K562 (cell line): Measurements from ENCODE around the gene KCNAB1. TPM values are rescaled to one million over a fixed set of nuclear protein-coding genes. Genes with fewer than 3 reads are reported as not detected.

Experiments used
- ATAC-seq: fragments of 200-7000 bp; cut with Tn5 transposase; 3 replicates; pipeline ENCODE4 v1.9.1; 2020; ENCODE audit warnings: moderate library complexity
- BruUV-seq: library from RNA; stranded (reverse); fragments of 400-500 nt; replicated peaks from 2 replicates; lab custom pipeline; 2021; lab: Mats Ljungman, UMichigan
- CTCF ChIA-PET: fragments of 300-600 bp; formaldehyde crosslinking; extraction: SDS; loops from one replicate; lab custom pipeline; 2021; ENCODE audit warnings: low intra/inter-chr PET ratio; lab: Yijun Ruan, JAX
- POLR2A ChIA-PET: fragments of 300-600, 350-650 bp; sonication (Branson Sonifier 250); formaldehyde crosslinking; extraction: SDS; loops from one replicate; lab custom pipeline; 2021; ENCODE audit warnings: antibody characterized with exemption, inconsistent platforms; lab: Yijun Ruan, JAX
- DNase-seq, 4 experiments: peaks; one replicate each; pipeline versions ENCODE4 v3.0.0 to v3.0.0-alpha.2; 2011 to 2018; ENCODE audit warnings: low spot score in 3 of 4, mixed read lengths in 3 of 4; ENCODE audit errors: extremely low read depth in 1 of 4
- FAIRE-seq: peaks from 2 replicates; lab custom pipeline; 2011; peaks lifted over from hg19 to GRCh38; lab: Jason Lieb, UNC
- H2AFZ ChIP-seq: 2 replicates; pipeline ENCODE4 v1.6.0; 2011; ENCODE audit warnings: low read depth, low read length, control low read depth, inconsistent platforms
- H3K27ac ChIP-seq: fragments of 200-600 bp; 3 replicates; pipeline ENCODE4 v1.8.0; 2011; ENCODE audit warnings: low read depth, mild to moderate bottlenecking, control low read depth, inconsistent platforms, low read length, moderate library complexity, mixed read lengths; ENCODE audit errors: extremely low read depth
- H3K27me3 ChIP-seq, 2 experiments: fragments of 300-600 bp in 1 of 2; 2 replicates in 1 of 2; 3 replicates in 1 of 2; pipeline versions ENCODE4 v1.6.0 to v1.8.0; 2011; ENCODE audit warnings: inconsistent platforms in 2 of 2, low read length in 2 of 2, mild to moderate bottlenecking in 1 of 2, mixed read lengths in 1 of 2, moderate library complexity in 1 of 2; ENCODE audit not compliant: control insufficient read depth in 2 of 2, insufficient read depth in 2 of 2
- H3K36me3 ChIP-seq: fragments of 300-600 bp; 3 replicates; pipeline ENCODE4 v1.8.0; 2011; ENCODE audit warnings: mild to moderate bottlenecking, low read length, inconsistent platforms; ENCODE audit not compliant: control insufficient read depth, insufficient read depth
- H3K4me1 ChIP-seq, 2 experiments: fragments of 200-600 bp in 1 of 2; replicated peaks in 1 of 2; 2 replicates in 1 of 2; 3 replicates in 1 of 2; pipeline versions ENCODE4 v1.5.1 to v1.8.0; 2011; ENCODE audit warnings: inconsistent platforms in 2 of 2, low read length in 2 of 2, mild to moderate bottlenecking in 1 of 2, mixed read lengths in 1 of 2, moderate library complexity in 1 of 2; ENCODE audit not compliant: control insufficient read depth in 2 of 2, insufficient read depth in 2 of 2
- H3K4me2 ChIP-seq: 2 replicates; pipeline ENCODE4 v1.6.1; 2011; ENCODE audit warnings: low read length, control low read depth, inconsistent platforms, mixed read lengths; ENCODE audit not compliant: insufficient read depth
- H3K4me3 ChIP-seq: fragments of 200-600 bp; sonication (generic), shearing (Covaris generic); 2 replicates; pipeline ENCODE4 v1.5.1; 2016; ENCODE audit warnings: control low read depth, inconsistent platforms
- H3K79me2 ChIP-seq: fragments of 200-600 bp; 3 replicates; pipeline ENCODE4 v1.8.0; 2011; ENCODE audit warnings: low read length, inconsistent platforms; ENCODE audit not compliant: control insufficient read depth, insufficient read depth
- H3K9ac ChIP-seq, 2 experiments: 2 replicates each; pipeline versions ENCODE4 v1.6.0 to v1.6.1; 2011; ENCODE audit warnings: low read depth in 2 of 2, low read length in 2 of 2, control low read depth in 1 of 2, inconsistent platforms in 1 of 2, mild to moderate bottlenecking in 1 of 2, mixed read lengths in 1 of 2; ENCODE audit not compliant: insufficient read depth in 1 of 2
- H3K9me1 ChIP-seq: one replicate; pipeline ENCODE4 v1.6.0; 2011; ENCODE audit warnings: inconsistent platforms, mild to moderate bottlenecking, low read length, moderate library complexity; ENCODE audit not compliant: control insufficient read depth, insufficient read depth
- H3K9me3 ChIP-seq: replicated peaks from 2 replicates; pipeline ENCODE4 v1.5.1; 2011; ENCODE audit warnings: low read depth, low read length, inconsistent platforms; ENCODE audit not compliant: control insufficient read depth, insufficient read depth
- H4K20me1 ChIP-seq: replicated peaks from 2 replicates; pipeline ENCODE4 v1.6.1; 2011; ENCODE audit warnings: low read length, inconsistent platforms, mixed read lengths; ENCODE audit not compliant: control insufficient read depth, insufficient read depth
- CCAR2 ChIP-seq: fragments of 200-400 bp; formaldehyde crosslinking; IDR thresholded peaks from 2 replicates; pipeline ENCODE4 v1.6.1; 2017; ENCODE audit warnings: mild to moderate bottlenecking, low read depth, low read length
- MTA3 ChIP-seq: fragments of 450-650 bp; formaldehyde crosslinking; IDR thresholded peaks from 2 replicates; pipeline ENCODE4 v1.6.1; 2017; ENCODE audit warnings: mild to moderate bottlenecking, borderline replicate concordance
- PREB ChIP-seq: sonication (generic); formaldehyde crosslinking; IDR thresholded peaks from 2 replicates; pipeline ENCODE4 v1.8.1; 2023; ENCODE audit warnings: mild to moderate bottlenecking, missing genetic modification reagents
- PTRF ChIP-seq: fragments of 450-650 bp; IDR thresholded peaks from 2 replicates; pipeline ENCODE4 v1.6.1; 2016; ENCODE audit warnings: mild to moderate bottlenecking, missing genetic modification characterization, missing compliant biosample characterization
- SMC3 ChIP-seq: conservative IDR thresholded peaks from 2 replicates; pipeline ENCODE4 v1.6.1; 2011; ENCODE audit warnings: low read depth, low read length, improper control_type of control experiment; ENCODE audit not compliant: insufficient read depth
- U2AF1 ChIP-seq: fragments of 200-400 bp; formaldehyde crosslinking; optimal IDR thresholded peaks from 2 replicates; pipeline ENCODE3; 2017; ENCODE audit warnings: mild to moderate bottlenecking, low read depth, low read length, moderate library complexity
- ZNF324 ChIP-seq: fragments of 250-450 bp; sonication (Bioruptor Pico); IDR thresholded peaks from 2 replicates; pipeline ENCODE4 v1.4.0; 2020; ENCODE audit warnings: mild to moderate bottlenecking
- ZNF707 ChIP-seq: fragments of 250-450 bp; sonication (Bioruptor Pico); conservative IDR thresholded peaks from 2 replicates; pipeline ENCODE4 v1.8.0; 2022; ENCODE audit warnings: inconsistent platforms, mild to moderate bottlenecking, moderate library complexity
- WGBS: fragments of 100-300 bp; shearing (Covaris generic); methylation state at CpG from one replicate; pipeline ENCODE4 v1.1.6; 2016; ENCODE audit warnings: low coverage, mixed read lengths; ENCODE audit not compliant: insufficient coverage; ENCODE audit errors: missing lambda C conversion rate; 5-methylcytosine and 5-hydroxymethylcytosine counted together
- in situ Hi-C: fragments of 300-500 bp; cut with MboI; formaldehyde crosslinking; loops from 4 replicates; pipeline ENCODE4 v1.15.0; 2018; ENCODE audit warnings: inconsistent platforms, mixed read lengths
- intact Hi-C: fragments of 100-400 bp; cut with micrococcal nuclease; formaldehyde crosslinking; loops from 2 replicates; pipeline ENCODE4 v1.14.2; 2022
- polyA plus RNA-seq, 8 experiments: library from polyadenylated mRNA; depleted of rRNA in 4 of 8; stranded (reverse) in 5 of 8; unstranded in 3 of 8; fragments of >200 nt; fragmentation: Nextera tagmentation in 2 of 8; fragmentation: Illumina TruSeq in 1 of 8; extraction: Ambion mirVana in 2 of 8; extraction: Trizol in 1 of 8; gene quantifications; 2 replicates each; pipeline versions ENCODE4 v1.2.1 to v1.2.3, GENCODE V29; 2011 to 2014; ENCODE audit warnings: inconsistent platforms in 1 of 8, missing spikeins in 1 of 8
- total RNA-seq, 7 experiments: library from RNA; depleted of rRNA in 6 of 7; stranded (reverse); fragments of >200 nt in 6 of 7; fragmentation: Illumina TruSeq in 2 of 7; extraction: Trizol in 2 of 7; gene quantifications; 2 replicates each; pipeline versions ENCODE4 v1.2.1 to v1.2.3, GENCODE V29; 2011 to 2021; ENCODE audit warnings: low replicate concordance in 1 of 7
- TF ChIP-seq, protein P1 (sequence below): fragments of 250-450 bp; sonication (Bioruptor Pico); IDR thresholded peaks from 2 replicates; pipeline ENCODE4 v1.5.0; 2021

The KCNAB1 gene
- total and polyA plus RNA-seq, 9 of the 15 experiments (the other 6 are each of a cell fraction or from before 2014, with no cell fraction given), result 0.14 to 1.2 (median 0.51) TPM

GRCh38 chr3:156533205-156533604 lies 412.8 kb downstream of the KCNAB1 start:
- no peak for FAIRE-seq
- TF ChIP-seq PREB (CRISPR knock-in tag) (no peak), PTRF (tag) (no peak), ZNF707 (CRISPR knock-in tag) (no peak), ZNF324 (CRISPR knock-in tag) (no peak), CCAR2 (no peak), U2AF1 (no peak), MTA3 (no peak), SMC3 (no peak)
- TF ChIP-seq, protein P1, sequence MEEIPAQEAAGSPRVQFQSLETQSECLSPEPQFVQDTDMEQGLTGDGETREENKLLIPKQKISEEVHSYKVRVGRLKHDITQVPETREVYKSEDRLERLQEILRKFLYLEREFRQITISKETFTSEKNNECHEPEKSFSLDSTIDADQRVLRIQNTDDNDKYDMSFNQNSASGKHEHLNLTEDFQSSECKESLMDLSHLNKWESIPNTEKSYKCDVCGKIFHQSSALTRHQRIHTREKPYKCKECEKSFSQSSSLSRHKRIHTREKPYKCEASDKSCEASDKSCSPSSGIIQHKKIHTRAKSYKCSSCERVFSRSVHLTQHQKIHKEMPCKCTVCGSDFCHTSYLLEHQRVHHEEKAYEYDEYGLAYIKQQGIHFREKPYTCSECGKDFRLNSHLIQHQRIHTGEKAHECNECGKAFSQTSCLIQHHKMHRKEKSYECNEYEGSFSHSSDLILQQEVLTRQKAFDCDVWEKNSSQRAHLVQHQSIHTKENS, result no peak

More at GRCh38 chr3:156533205-156533604, 412.8 kb downstream of the KCNAB1 start:
- H3K9me3 ChIP-seq, result no peaks in the 10 kb centered on the region
- no TSS peak for BruUV-seq
- no peak overlapping the region for H3K9ac ChIP-seq
- DNase-seq (no peak), ATAC-seq (no peak)
- peaks cover 6% of the 10 kb centered on the region; the same call in 1 of the 3 replicates for H3K36me3 ChIP-seq
- no peak overlapping the region for H3K4me2 ChIP-seq
- intact Hi-C loops (no loop called here), in situ Hi-C loops (loop anchor here (25.0 kb wide), 1 partner anchor 604 kb away; no protein-coding TSS in a partner anchor)
- H3K4me3 ChIP-seq, result no peak overlapping the region
- H3K79me2 ChIP-seq, result no peaks in the 10 kb centered on the region
- POLR2A ChIA-PET, result interaction anchor here (0.6 to 1.3 kb wide), 2 partner anchors 21 to 26 kb away, joined by 3 read pairs; no protein-coding TSS in a partner anchor
- no peaks in the 10 kb centered on the region for H3K9me1 ChIP-seq
- H3K4me1 ChIP-seq, result no peaks in the 10 kb centered on the region; a peak in 1 of 5 replicates
- H4K20me1 ChIP-seq, result 0 out of 2 replicates have a peak, but pooled peaks cover 5% of the 10 kb centered on the region
- 47% methylated on average over 4 of the region's 4 CpGs for WGBS
- H3K27ac ChIP-seq, result no peak overlapping the region
- H3K27me3 ChIP-seq, result no peaks in the 10 kb centered on the region
- H2AFZ ChIP-seq, result no peak overlapping the region
- CTCF ChIA-PET, result no interaction called here
